GM13976 (cell line): Measurements from ENCODE around the gene PLEK.

Experiments used
- DNase-seq: peaks from one replicate; pipeline ENCODE4 v3.0.0; 2012; ENCODE audit warnings: low spot score
- in situ Hi-C: fragments of 300-500 bp; cut with MboI; formaldehyde crosslinking; loops from one replicate; pipeline ENCODE4 v1.12.0; 2022; ENCODE audit warnings: low sequenced_read_pairs, mixed read lengths, inconsistent platforms; ENCODE audit not compliant: unreplicated experiment
- TF ChIP-seq, protein P1 (sequence below): IDR thresholded peaks from 2 replicates; pipeline ENCODE4 v1.5.1; 2012; ENCODE audit warnings: borderline replicate concordance, mild to moderate bottlenecking; ENCODE audit not compliant: insufficient read depth; ENCODE audit errors: extremely low read depth, missing control alignments, control extremely low read depth

Gene PLEK

DNA sequence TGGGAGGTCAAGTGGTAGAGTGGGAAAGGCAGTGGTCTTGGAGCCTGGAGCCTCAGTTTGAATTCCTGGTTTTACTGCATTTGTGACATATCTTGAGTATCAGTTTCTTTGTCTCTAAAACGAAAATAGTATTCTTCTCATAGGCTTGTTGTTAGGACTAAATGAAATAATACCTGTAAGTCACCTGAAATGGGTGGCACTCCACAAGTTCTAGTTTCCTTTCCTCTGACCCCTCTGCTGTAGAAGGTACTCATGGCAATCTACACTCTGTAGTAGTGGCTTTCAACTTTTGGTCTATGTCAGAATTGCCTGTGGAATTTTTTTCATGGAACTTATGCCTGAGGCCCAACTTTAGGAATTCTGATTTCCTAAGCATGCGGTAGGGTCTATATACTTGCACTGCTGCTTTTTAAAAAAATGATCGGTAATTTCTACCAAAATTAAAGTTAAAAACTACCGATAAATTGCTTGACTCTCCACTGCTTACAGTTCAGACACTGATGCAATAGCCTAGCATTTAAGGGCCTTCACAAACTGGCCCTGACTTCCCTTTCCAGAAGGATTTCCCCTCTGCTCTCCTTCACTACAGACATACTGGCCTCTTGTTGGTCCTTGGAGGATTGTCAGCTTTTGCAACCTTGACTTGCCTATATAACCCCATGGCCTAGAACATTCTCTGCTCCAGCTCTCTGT, 47.2 kb downstream of the PLEK start:
- TF ChIP-seq, protein P1, sequence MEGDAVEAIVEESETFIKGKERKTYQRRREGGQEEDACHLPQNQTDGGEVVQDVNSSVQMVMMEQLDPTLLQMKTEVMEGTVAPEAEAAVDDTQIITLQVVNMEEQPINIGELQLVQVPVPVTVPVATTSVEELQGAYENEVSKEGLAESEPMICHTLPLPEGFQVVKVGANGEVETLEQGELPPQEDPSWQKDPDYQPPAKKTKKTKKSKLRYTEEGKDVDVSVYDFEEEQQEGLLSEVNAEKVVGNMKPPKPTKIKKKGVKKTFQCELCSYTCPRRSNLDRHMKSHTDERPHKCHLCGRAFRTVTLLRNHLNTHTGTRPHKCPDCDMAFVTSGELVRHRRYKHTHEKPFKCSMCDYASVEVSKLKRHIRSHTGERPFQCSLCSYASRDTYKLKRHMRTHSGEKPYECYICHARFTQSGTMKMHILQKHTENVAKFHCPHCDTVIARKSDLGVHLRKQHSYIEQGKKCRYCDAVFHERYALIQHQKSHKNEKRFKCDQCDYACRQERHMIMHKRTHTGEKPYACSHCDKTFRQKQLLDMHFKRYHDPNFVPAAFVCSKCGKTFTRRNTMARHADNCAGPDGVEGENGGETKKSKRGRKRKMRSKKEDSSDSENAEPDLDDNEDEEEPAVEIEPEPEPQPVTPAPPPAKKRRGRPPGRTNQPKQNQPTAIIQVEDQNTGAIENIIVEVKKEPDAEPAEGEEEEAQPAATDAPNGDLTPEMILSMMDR, result no peak
- DNase-seq, result no peak
- in situ Hi-C loops, result no loop called here

- TF ChIP-seq, protein P1, result no peak
- in situ Hi-C loops, result no loop called here
- DNase-seq, result no peak
These were observed 48.4 kb downstream of the PLEK start for GRCh38 chr2:68413466-68413865.

GRCh38 chr2:68414452-68414851, 49.4 kb downstream of the PLEK start:
- DNase-seq, result no peak
- in situ Hi-C loops, result no loop called here
- TF ChIP-seq, protein P1, result no peak

DNA sequence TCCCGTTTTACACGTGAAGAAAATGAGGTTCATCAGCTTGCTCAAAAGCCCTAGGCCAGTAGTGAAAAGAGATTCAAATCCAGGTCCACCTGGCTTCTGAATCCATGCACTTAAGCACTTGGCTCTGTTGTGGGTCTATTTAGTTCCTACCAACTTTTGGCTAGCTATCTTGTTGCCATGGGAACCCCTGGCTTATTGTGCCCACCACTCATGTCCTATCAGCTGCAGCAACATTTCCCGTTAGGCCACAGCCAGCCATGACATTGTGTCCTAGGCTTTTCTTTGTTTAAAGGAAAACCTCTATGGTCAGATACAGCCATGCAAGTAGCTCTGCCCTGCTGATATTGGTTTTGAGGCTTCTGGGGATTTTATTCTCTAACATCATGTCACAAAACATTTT, 49.8 kb downstream of the PLEK start:
- no peak for DNase-seq
- in situ Hi-C loops, result no loop called here
- TF ChIP-seq, protein P1, result no peak

- TF ChIP-seq, protein P1, result no peak
- DNase-seq, result no peak
- in situ Hi-C loops, result no loop called here
These were observed 50.4 kb downstream of the PLEK start for GRCh38 chr2:68415521-68415920.

GRCh38 chr2:68416081-68416675, 51.1 kb downstream of the PLEK start:
- no peak for DNase-seq
- in situ Hi-C loops, result no loop called here
- TF ChIP-seq, protein P1, result no peak
